LNCAP (cell line): ENCODE results near the gene CRTC2.

ENCODE experiments used
- TF ChIP-seq, protein P1 (sequence below): fragments of 450-650 bp; IDR thresholded peaks from 2 replicates; pipeline ENCODE4 v1.5.1; 2017; ENCODE audit warnings: mild to moderate bottlenecking

Gene CRTC2

DNA sequence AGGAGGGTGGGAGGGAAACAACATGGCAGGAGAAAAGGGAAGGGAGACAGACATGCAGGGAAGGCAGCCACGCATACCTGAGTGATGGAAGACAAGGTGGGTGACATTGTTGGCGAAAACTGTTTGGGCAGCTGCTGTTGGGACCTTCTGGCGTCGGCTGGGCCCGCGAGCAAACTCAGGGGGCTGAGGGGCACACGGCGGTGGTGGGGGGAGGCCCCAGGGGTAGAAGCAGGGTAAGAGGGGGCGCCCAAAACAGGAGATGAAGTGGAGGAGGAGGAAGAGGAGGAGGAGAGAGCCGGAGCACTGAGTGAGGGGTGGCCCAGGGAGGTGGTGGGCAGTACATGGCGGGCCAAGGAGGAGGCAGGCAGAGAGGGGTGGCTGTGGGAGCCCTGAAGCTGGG, 7.2 kb downstream of the CRTC2 start:
- TF ChIP-seq, protein P1, sequence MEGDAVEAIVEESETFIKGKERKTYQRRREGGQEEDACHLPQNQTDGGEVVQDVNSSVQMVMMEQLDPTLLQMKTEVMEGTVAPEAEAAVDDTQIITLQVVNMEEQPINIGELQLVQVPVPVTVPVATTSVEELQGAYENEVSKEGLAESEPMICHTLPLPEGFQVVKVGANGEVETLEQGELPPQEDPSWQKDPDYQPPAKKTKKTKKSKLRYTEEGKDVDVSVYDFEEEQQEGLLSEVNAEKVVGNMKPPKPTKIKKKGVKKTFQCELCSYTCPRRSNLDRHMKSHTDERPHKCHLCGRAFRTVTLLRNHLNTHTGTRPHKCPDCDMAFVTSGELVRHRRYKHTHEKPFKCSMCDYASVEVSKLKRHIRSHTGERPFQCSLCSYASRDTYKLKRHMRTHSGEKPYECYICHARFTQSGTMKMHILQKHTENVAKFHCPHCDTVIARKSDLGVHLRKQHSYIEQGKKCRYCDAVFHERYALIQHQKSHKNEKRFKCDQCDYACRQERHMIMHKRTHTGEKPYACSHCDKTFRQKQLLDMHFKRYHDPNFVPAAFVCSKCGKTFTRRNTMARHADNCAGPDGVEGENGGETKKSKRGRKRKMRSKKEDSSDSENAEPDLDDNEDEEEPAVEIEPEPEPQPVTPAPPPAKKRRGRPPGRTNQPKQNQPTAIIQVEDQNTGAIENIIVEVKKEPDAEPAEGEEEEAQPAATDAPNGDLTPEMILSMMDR, result no peak

- TF ChIP-seq, protein P1, result peak; percentile 99
Observed at GRCh38 chr1:153946622-153947241, 11.7 kb downstream of the CRTC2 start, which contains the start of gene DENND4B. DENND4B (minus strand) TSS chr1:153946718; CDS start chr1:153944374, 2,344 bp downstream.

- TF ChIP-seq, protein P1, result no peak
Observed at GRCh38 chr1:153945795-153946621, 12.4 kb downstream of the CRTC2 start.

DNA sequence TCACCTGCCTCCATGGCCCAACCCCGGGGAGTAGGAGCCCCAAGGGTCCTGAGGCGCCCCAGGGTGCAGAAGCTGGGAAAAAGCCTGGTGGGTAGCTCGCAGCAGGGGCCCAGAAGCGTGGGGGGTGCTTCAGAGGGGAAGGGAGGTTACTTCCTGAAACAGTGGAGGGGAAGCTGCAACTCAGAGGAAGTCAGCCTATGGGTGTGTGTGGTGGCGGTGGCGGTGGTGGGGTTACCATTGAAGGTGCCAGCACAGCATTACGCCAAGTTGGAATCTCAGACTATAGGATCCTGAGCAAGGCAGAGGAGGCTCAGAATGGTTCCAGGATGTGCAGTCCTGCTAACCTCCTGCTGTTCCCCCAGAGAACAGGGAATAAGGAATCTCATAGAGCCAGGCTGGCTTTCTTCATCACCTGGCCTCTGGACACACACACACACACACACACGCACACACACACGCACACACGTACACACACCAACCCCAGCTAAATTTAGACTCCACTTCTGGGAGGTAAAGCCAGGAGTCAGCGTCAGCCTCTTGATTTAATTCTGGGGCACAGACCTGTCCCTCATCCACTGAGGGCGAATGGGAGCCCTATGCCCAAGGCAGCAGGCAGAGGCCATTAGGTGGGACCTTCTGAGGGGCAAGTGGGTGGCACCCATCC, 13.1 kb downstream of the CRTC2 start:
- TF ChIP-seq, protein P1, result no peak

- TF ChIP-seq, protein P1, result no peak
Observed at GRCh38 chr1:153944827-153945117, 13.6 kb downstream of the CRTC2 start.

- TF ChIP-seq, protein P1, result no peak
Observed at GRCh38 chr1:153944005-153944826, 14.2 kb downstream of the CRTC2 start.
